ENCODE measurements around the gene MAST2.
"Not testable (repeated sequence)": the region's sequence is repeated elsewhere in the genome, so short reads cannot be mapped to it uniquely, and the experiment has no call there.

Gene MAST2

GRCh38 chr1:45803299-45803780, at the start of gene MAST2:
TSS of gene MAST2 (plus strand) at chr1:45803612. CDS start at chr1:45803896, 284 bp downstream.
- DNase-seq (ENCODE audit: low spot score): peak; percentile 83

GRCh38 chr1:45755697-45756096, 47.7 kb upstream of the MAST2 start:
- no peak for DNase-seq (ENCODE audit: low spot score)

GRCh38 chr1:45762291-45762690, 41.1 kb upstream of the MAST2 start:
- no peak for DNase-seq (ENCODE audit: low spot score)

GRCh38 chr1:45765999-45766792, 37.2 kb upstream of the MAST2 start:
- DNase-seq (ENCODE audit: low spot score): no peak

GRCh38 chr1:45767035-45767434, 36.4 kb upstream of the MAST2 start:
- no peak for DNase-seq (ENCODE audit: low spot score)

- no peak for DNase-seq (ENCODE audit: low spot score)
These were observed 34.0 kb upstream of the MAST2 start for GRCh38 chr1:45769261-45769932.

- no peak for DNase-seq (ENCODE audit: low spot score)
These were observed 30.4 kb upstream of the MAST2 start for GRCh38 chr1:45772971-45773370.

- no peak for DNase-seq (ENCODE audit: low spot score)
These were observed 27.6 kb upstream of the MAST2 start for GRCh38 chr1:45775794-45776193.

- peak; percentile 43 for DNase-seq (ENCODE audit: low spot score)
These were observed 17.8 kb upstream of the MAST2 start for GRCh38 chr1:45785583-45785982.

- no peak for DNase-seq (ENCODE audit: low spot score)
These were observed 15.5 kb upstream of the MAST2 start for GRCh38 chr1:45787905-45788304.

- no peak for DNase-seq (ENCODE audit: low spot score)
These were observed 13.8 kb upstream of the MAST2 start for GRCh38 chr1:45789601-45790000.

GRCh38 chr1:45792744-45793143, 10.7 kb upstream of the MAST2 start:
- DNase-seq (ENCODE audit: low spot score): no peak

GRCh38 chr1:45793942-45794604, 9.3 kb upstream of the MAST2 start:
- DNase-seq (ENCODE audit: low spot score): no peak

GRCh38 chr1:45796381-45796780, 7.0 kb upstream of the MAST2 start:
- no peak for DNase-seq (ENCODE audit: low spot score)

GRCh38 chr1:45796946-45797345, 6.5 kb upstream of the MAST2 start:
- DNase-seq (ENCODE audit: low spot score): no peak

GRCh38 chr1:45800899-45801298, 2.5 kb upstream of the MAST2 start:
- no peak for DNase-seq (ENCODE audit: low spot score)

GRCh38 chr1:45802343-45803298, 791 bp upstream of the MAST2 start:
- DNase-seq (ENCODE audit: low spot score): peak; percentile 5

- not testable (repeated sequence) for DNase-seq (ENCODE audit: low spot score)
These were observed 613 bp downstream of the MAST2 start for GRCh38 chr1:45803781-45804668.

- DNase-seq (ENCODE audit: low spot score): no peak
These were observed 1.2 kb downstream of the MAST2 start for GRCh38 chr1:45804669-45804969.

GRCh38 chr1:45806129-45806528, 2.7 kb downstream of the MAST2 start:
- no peak for DNase-seq (ENCODE audit: low spot score)

- no peak for DNase-seq (ENCODE audit: low spot score)
These were observed 6.3 kb downstream of the MAST2 start for GRCh38 chr1:45809761-45810160.

Data from CD4-positive, alpha-beta T cell treated with Interleukin-2 at 100 ng/mL for 4 hours (primary cell).